ENCODE results near the gene CABLES2. TPM values are rescaled to one million over a fixed set of nuclear protein-coding genes. Genes with fewer than 3 reads are reported as not detected.
A peak's percentile ranks its signal among the peaks of the same experiment; 100 is the strongest.

Gene CABLES2
- total and polyA plus RNA-seq, 9 of the 15 experiments (the other 6 are each of a cell fraction or from before 2014, with no cell fraction given): 0.46 to 4.2 (median 1.6) TPM

- BruUV-seq (replicated peaks): no TSS peak
- Histone ChIP-seq H4K20me1 (replicated peaks; ENCODE audit: control insufficient read depth, insufficient read depth, low read length) (no peaks in the 10 kb centered on the region), H3K79me2 (ENCODE audit: control insufficient read depth, insufficient read depth, low read length) (no peaks in the 10 kb centered on the region), H3K36me3 (ENCODE audit: control insufficient read depth, insufficient read depth, low read length) (peaks cover 65% of the 10 kb centered on the region), H3K9me3 (replicated peaks; ENCODE audit: control insufficient read depth, insufficient read depth, low read depth, low read length) (no peaks in the 10 kb centered on the region), H3K9ac (ENCODE audit: insufficient read depth in 1 of 2, low read depth in 2 of 2, low read length in 2 of 2) (peak overlapping the region in 1 of 2 experiments; percentile 43; a peak in 1 of 4 replicates), H2AFZ (ENCODE audit: low read depth, low read length) (no peak overlapping the region), H3K4me3 (no peak overlapping the region), H3K4me2 (ENCODE audit: insufficient read depth, low read length) (no peak overlapping the region), H3K27me3 (ENCODE audit: control insufficient read depth in 2 of 2, insufficient read depth in 2 of 2, low read length in 2 of 2) (no peaks in the 10 kb centered on the region), H3K27ac (ENCODE audit: extremely low read depth, low read depth, low read length) (no peak overlapping the region), H3K4me1 (replicated peaks in 1 of 2; ENCODE audit: control insufficient read depth in 2 of 2, insufficient read depth in 2 of 2, low read length in 2 of 2) (peaks cover 0 to 14% of the 10 kb centered on the region in 2 experiments; a peak in 1 of 5 replicates), H3K9me1 (ENCODE audit: control insufficient read depth, insufficient read depth, low read length) (peaks cover 2% of the 10 kb centered on the region)
- TF ChIP-seq XRCC5 (IDR thresholded peaks at IDR 0.05; ENCODE audit: low read depth, low read length) (no peak), CREB1 (IDR thresholded peaks at IDR 0.05) (no peak), CREB1 (CRISPR knock-in tag; IDR thresholded peaks at IDR 0.05) (no peak), SRSF1 (IDR thresholded peaks at IDR 0.05; ENCODE audit: low read depth, low read length) (no peak), POLR2G (IDR thresholded peaks at IDR 0.05; ENCODE audit: low read depth, low read length) (peak; percentile 52), ID3 (CRISPR knock-in tag; IDR thresholded peaks at IDR 0.05) (no peak), ID3 (tag; IDR thresholded peaks at IDR 0.05) (no peak), MCM3 (IDR thresholded peaks at IDR 0.05) (no peak), RBM22 (IDR thresholded peaks at IDR 0.05; ENCODE audit: low read depth, low read length, poor library complexity, severe bottlenecking) (peak; percentile 21)
- ChIA-PET POLR2A (interaction anchor here (0.9 kb wide), 1 partner anchor 23 kb away, joined by 3 read pairs; no protein-coding TSS in a partner anchor), CTCF (ENCODE audit: low intra/inter-chr PET ratio) (no interaction called here)
- 94% methylated on average over 23 of the region's 25 CpGs for WGBS (ENCODE audit: insufficient coverage, low coverage, missing lambda C conversion rate)
- FAIRE-seq (no peak), ATAC-seq (no peak), DNase-seq (ENCODE audit: extremely low read depth in 1 of 4, low spot score in 3 of 4) (no peak)
- intact Hi-C loops (cut with micrococcal nuclease): no loop called here
- in situ Hi-C loops (cut with MboI): no loop called here
These were observed 61.3 kb downstream of the CABLES2 start for GRCh38 chr20:62345681-62346370.

All from K562 (cell line).